ENCODE results near the gene PACSIN2.
A peak's percentile ranks its signal among the peaks of the same experiment; 100 is the strongest.

DNA sequence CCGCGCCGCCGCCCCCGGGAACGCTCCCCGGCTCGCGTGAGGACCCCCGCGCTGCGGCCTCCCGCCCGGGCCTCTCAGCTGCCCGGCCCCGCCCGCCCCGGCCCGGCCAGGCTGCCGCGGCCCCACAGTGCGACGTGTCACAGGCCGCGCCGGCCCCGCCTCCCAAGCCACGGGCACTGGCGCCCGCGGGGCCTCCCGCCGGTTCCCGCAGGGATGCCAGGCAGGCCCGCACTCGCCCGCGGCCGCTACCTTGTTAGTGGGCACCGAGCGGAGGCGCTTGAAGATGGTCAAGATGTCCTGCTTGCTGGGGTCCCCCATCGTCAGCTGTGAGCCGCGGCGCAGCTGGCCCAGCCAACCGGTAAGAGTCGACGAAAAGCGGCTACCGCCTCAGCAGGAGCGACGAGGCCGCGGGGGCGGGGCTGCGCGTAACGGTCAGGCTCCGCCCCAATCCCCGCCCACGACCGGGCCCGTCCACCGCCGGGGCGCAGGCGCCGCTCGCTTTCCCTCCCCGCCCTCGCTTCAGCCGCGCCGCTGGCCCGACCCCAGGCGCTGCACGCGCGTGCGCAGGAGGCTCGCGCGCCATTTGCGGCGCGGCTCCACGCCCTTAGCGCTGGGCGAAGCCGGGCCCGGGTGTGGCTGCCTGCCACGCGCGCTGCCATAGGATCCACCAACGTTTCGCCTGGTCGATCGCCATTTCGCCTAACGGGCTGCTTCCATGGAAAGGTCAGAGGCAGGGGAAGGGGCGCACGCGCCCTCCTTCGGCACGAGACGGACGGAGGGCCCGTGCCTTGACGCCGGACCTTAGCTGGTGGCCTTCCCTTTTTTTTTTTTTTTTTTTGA lies 157.9 kb downstream of the PACSIN2 start, which contains the start of gene ARFGAP3:
- TF ChIP-seq, protein P1, sequence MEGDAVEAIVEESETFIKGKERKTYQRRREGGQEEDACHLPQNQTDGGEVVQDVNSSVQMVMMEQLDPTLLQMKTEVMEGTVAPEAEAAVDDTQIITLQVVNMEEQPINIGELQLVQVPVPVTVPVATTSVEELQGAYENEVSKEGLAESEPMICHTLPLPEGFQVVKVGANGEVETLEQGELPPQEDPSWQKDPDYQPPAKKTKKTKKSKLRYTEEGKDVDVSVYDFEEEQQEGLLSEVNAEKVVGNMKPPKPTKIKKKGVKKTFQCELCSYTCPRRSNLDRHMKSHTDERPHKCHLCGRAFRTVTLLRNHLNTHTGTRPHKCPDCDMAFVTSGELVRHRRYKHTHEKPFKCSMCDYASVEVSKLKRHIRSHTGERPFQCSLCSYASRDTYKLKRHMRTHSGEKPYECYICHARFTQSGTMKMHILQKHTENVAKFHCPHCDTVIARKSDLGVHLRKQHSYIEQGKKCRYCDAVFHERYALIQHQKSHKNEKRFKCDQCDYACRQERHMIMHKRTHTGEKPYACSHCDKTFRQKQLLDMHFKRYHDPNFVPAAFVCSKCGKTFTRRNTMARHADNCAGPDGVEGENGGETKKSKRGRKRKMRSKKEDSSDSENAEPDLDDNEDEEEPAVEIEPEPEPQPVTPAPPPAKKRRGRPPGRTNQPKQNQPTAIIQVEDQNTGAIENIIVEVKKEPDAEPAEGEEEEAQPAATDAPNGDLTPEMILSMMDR (IDR thresholded peaks at IDR 0.05) = no peak
- TF ChIP-seq POLR2A (IDR thresholded peaks at IDR 0.05) = peak; percentile 63 to 72

Measured in sigmoid colon (tissue), 3 donors.